Mucosa of rectum (tissue), 2 donors: ENCODE measurements around the gene CHERP.

Source experiments
- H3K27ac ChIP-seq, 2 donors: one replicate each; pipeline ENCODE4 v1.7.0; 2013; ENCODE audit warnings: inconsistent platforms in 2 of 2, low read depth in 2 of 2, low read length in 2 of 2
- H3K27me3 ChIP-seq, 2 donors: one replicate each; pipeline ENCODE4 v1.7.0; 2013; ENCODE audit warnings: low read length in 2 of 2; ENCODE audit not compliant: control insufficient read depth in 2 of 2, insufficient read depth in 2 of 2
- H3K36me3 ChIP-seq, 2 donors: one replicate each; pipeline ENCODE4 v1.7.0; 2013; ENCODE audit warnings: low read length in 2 of 2; ENCODE audit not compliant: control insufficient read depth in 2 of 2, insufficient read depth in 2 of 2
- H3K4me1 ChIP-seq, 2 donors: one replicate each; pipeline ENCODE4 v1.7.0; 2013; ENCODE audit warnings: low read length in 2 of 2, mild to moderate bottlenecking in 1 of 2; ENCODE audit not compliant: control insufficient read depth in 2 of 2, insufficient read depth in 2 of 2
- H3K4me3 ChIP-seq, 2 donors: one replicate each; pipeline ENCODE4 v1.7.0; 2013; ENCODE audit warnings: low read length in 2 of 2
- H3K9ac ChIP-seq, 2 donors: one replicate each; pipeline ENCODE4 v1.7.0; 2013; ENCODE audit warnings: low read length in 2 of 2, low read depth in 1 of 2, mild to moderate bottlenecking in 1 of 2
- H3K9me3 ChIP-seq, 2 donors: one replicate each; pipeline ENCODE4 v1.7.0; 2013; ENCODE audit warnings: low read length in 2 of 2; ENCODE audit not compliant: control insufficient read depth in 2 of 2
- donor health status: healthy.
- donor health status: Normal muscosa, but diverticular disease.

Gene CHERP

GRCh38 chr19:16575861-16576689, 33.8 kb upstream of the CHERP start:
- peaks cover 20 to 24% of the 10 kb centered on the region in 2 donors for H3K4me1 ChIP-seq
- no peaks in the 10 kb centered on the region for H3K27me3 ChIP-seq
- H3K9me3 ChIP-seq: no peaks in the 10 kb centered on the region
- no peak overlapping the region for H3K27ac ChIP-seq
- no peak overlapping the region for H3K4me3 ChIP-seq
- peaks cover 22 to 31% of the 10 kb centered on the region in 2 donors for H3K36me3 ChIP-seq
- H3K9ac ChIP-seq: no peak overlapping the region

- H3K4me1 ChIP-seq: peaks cover 21 to 26% of the 10 kb centered on the region in 2 donors
- H3K9me3 ChIP-seq: no peaks in the 10 kb centered on the region
- H3K4me3 ChIP-seq: no peak overlapping the region
- no peak overlapping the region for H3K27ac ChIP-seq
- peaks cover 22 to 31% of the 10 kb centered on the region in 2 donors for H3K36me3 ChIP-seq
- no peak overlapping the region for H3K9ac ChIP-seq
- H3K27me3 ChIP-seq: no peaks in the 10 kb centered on the region
These were observed 33.0 kb upstream of the CHERP start for GRCh38 chr19:16575282-16575681.

DNA sequence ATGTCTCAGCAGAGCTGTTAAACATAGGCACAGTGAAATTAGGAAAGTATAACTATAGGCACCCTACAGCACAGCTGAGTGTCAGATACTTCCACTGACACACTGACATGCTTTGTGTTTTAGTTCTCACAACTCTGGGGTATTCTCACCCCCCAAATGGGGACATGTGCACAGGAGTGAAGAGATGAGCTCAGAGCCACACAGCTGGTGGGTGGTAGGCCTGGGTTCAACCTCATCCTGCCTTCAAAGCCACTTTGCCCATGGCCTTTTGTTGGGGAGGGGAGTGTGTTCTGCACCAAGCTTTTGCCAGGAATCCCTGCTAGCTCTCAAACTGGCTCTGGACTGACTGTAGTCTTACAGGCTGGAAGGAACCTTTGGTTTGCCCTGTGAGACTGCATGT, 31.7 kb upstream of the CHERP start:
- peak overlapping the region in 1 of 2 donors; percentile 26 for H3K9ac ChIP-seq
- no peak overlapping the region for H3K27ac ChIP-seq
- H3K4me3 ChIP-seq: peak overlapping the region in 1 of 2 donors; percentile 83
- H3K36me3 ChIP-seq: peaks cover 24 to 39% of the 10 kb centered on the region in 2 donors
- H3K4me1 ChIP-seq: peaks cover 21 to 26% of the 10 kb centered on the region in 2 donors
- H3K27me3 ChIP-seq: no peaks in the 10 kb centered on the region
- no peaks in the 10 kb centered on the region for H3K9me3 ChIP-seq

GRCh38 chr19:16573296-16573695, 31.1 kb upstream of the CHERP start:
- Histone ChIP-seq H3K27me3 (no peaks in the 10 kb centered on the region), H3K4me1 (peaks cover 21 to 26% of the 10 kb centered on the region in 2 donors), H3K27ac (peak overlapping the region; percentile 76 to 85), H3K9ac (peak overlapping the region; percentile 75 to 84), H3K9me3 (no peaks in the 10 kb centered on the region), H3K4me3 (peak overlapping the region; percentile 83 to 94), H3K36me3 (peaks cover 20 to 38% of the 10 kb centered on the region in 2 donors)

DNA sequence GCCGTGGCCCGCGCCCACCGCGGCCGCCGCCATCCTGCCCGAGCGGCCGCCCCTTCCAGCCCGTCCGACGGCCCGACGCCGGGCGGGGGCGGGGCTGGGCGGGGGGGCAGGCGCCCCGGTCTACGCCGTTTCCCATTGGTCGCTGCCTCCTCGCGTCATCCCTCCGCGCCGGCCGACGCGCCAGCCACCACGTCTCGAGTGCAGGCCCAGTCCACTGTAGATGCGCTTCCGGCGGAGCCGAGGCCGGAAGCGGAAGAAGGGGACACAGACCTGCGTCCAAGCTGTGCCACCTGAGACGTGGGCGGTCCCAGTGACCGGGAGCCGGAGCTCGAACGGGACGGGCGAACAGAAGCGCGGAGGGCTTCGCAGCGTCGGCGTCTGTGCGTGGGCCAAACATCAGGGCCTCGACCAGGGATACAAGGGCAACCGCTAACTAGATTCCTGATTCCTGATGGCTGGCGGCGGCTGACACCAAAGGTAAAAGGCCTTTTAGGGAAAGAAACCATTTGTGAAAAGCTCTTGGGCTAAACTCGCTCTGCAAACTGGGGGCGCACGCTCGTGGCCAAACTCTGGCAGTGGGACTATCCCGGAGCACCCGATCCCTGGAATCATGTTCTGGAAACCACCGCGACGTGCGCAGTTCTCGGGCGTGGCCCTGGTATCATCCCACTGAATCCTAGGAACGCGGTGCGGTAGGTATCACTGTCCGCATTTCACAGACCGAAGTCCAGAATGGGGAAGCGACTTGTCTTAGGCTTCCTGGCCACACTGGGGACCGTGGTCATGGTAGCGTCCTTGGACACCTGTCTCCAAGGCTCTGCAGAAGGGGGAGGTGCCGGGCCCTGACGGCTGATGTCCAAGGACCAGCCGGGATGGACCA, 30.3 kb upstream of the CHERP start, which contains the start of gene SLC35E1:
SLC35E1 (minus strand) TSS at position 84 of the 880 bp plus-strand sequence; CDS start at position 33, 51 bp downstream.
- H3K4me1 ChIP-seq: peaks cover 21 to 26% of the 10 kb centered on the region in 2 donors
- peak within 1 kb of the TSS; percentile 84 to 85 for H3K27ac ChIP-seq
- peaks cover 17 to 36% of the 10 kb centered on the region in 2 donors for H3K36me3 ChIP-seq
- peak within 1 kb of the TSS; percentile 79 to 85 for H3K9ac ChIP-seq
- H3K27me3 ChIP-seq: no peaks in the 10 kb centered on the region
- peak within 1 kb of the TSS; percentile 89 to 94 for H3K4me3 ChIP-seq
- H3K9me3 ChIP-seq: no peaks in the 10 kb centered on the region

- Histone ChIP-seq H3K4me3 (peak overlapping the region; percentile 84 to 89), H3K27ac (peak overlapping the region; percentile 73 to 84), H3K9me3 (no peaks in the 10 kb centered on the region), H3K9ac (peak overlapping the region; percentile 79 to 85), H3K27me3 (no peaks in the 10 kb centered on the region), H3K4me1 (peaks cover 21 to 26% of the 10 kb centered on the region in 2 donors), H3K36me3 (peaks cover 16 to 34% of the 10 kb centered on the region in 2 donors)
These were observed 29.6 kb upstream of the CHERP start for GRCh38 chr19:16571822-16572331.

- Histone ChIP-seq H3K27me3 (no peaks in the 10 kb centered on the region), H3K9me3 (no peaks in the 10 kb centered on the region), H3K9ac (peak overlapping the region; percentile 79 to 85), H3K4me3 (peak overlapping the region; percentile 84 to 89), H3K36me3 (peaks cover 20 to 34% of the 10 kb centered on the region in 2 donors), H3K27ac (peak overlapping the region; percentile 73 to 84), H3K4me1 (peaks cover 21 to 26% of the 10 kb centered on the region in 2 donors)
These were observed 29.0 kb upstream of the CHERP start for GRCh38 chr19:16571283-16571682.

DNA sequence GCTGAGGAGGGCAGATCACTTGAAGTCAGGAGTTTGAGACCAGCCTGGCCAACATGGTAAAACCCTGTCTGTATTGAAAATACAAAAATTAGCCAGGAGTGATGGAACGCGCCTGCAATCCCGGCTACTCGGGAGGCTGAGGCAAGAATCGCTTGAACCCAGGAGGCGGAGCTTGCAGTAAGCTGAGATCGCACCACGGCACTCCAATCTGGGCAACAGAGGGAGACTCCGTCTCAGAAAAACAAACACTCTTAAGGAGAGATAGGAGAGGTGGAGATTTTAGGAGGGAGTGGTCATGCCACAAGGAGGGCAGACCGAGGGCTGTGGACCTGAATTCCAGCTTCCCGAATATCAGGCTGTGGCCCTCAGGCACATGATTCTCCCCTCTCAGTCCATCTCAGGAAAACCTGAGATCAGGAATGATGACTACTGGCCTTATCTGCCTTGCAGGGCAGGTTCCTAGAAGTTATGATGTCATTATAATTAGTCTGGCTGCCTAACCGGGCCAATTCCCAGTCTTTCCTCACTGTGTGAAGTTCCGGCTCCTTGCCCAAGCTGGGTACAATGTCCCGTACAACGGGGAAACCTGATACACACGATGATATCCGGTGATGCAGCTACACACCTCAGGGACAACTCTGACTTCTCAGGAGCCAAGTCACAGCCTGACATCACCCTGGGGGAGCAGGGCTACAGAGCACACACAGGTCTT, 27.5 kb upstream of the CHERP start:
- H3K36me3 ChIP-seq: peaks cover 19 to 37% of the 10 kb centered on the region in 2 donors
- peaks cover 22 to 25% of the 10 kb centered on the region in 2 donors for H3K4me1 ChIP-seq
- H3K9ac ChIP-seq: no peak overlapping the region
- no peaks in the 10 kb centered on the region for H3K27me3 ChIP-seq
- H3K27ac ChIP-seq: no peak overlapping the region
- no peak overlapping the region for H3K4me3 ChIP-seq
- H3K9me3 ChIP-seq: no peaks in the 10 kb centered on the region

DNA sequence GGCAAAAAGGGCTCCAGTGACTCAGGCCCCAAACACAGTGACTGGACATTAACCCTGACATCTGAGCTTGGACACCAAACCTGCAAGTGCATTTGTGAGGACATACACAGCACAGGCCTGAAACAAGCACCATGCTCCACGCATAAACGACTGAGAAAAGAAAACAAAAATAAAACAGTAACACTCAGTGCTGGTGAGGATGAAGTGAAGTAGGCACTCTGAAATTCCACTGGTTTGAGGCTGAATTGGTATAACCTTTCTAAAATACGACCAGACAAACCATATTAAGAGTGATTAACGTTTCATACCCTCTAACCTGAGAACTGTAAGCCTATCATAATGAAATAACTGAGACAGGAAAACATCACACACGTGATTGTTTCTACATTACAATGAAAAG, 24.5 kb upstream of the CHERP start:
- H3K9ac ChIP-seq: no peak overlapping the region

More for the DNA sequence above, 24.5 kb upstream of the CHERP start:
- H3K4me3 ChIP-seq: no peak overlapping the region
- no peaks in the 10 kb centered on the region for H3K27me3 ChIP-seq
- H3K27ac ChIP-seq: peak overlapping the region in 1 of 2 donors; percentile 64
- peaks cover 8 to 11% of the 10 kb centered on the region in 2 donors for H3K4me1 ChIP-seq
- peaks cover 33 to 60% of the 10 kb centered on the region in 2 donors for H3K36me3 ChIP-seq
- H3K9me3 ChIP-seq: no peaks in the 10 kb centered on the region
